ENCODE data around the gene REG4.

REG4 gene

DNA sequence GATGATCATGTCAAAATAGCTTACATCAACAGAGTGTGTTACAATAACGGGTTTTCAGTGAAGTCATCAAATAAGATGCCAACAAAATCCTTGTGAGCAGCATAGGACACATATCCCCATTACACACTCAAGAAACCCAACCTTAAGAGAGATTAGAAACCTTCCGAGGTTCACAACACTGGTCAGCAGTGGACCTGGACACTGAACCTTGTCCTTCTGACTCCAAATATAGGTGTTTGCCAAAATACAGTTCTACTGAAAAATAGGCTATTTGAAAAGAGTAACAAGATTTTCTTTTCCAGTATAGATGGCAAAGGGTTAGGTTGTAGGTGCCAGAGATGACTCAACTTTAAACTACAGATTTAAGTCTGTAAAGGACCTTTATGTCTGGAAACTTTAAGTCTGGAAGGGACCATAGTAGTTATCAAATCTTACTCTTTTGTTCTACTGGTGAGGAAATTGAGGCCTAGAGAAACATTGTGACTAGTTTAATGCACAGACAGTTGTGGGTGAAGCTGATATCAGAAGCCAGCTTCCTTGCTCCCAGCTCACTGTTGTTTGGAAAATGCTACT is 811 bp upstream of the REG4 start:
- no peak for TF ChIP-seq HDGF (IDR thresholded peaks at IDR 0.05; ENCODE audit: borderline replicate concordance)
- TF ChIP-seq NFRKB (IDR thresholded peaks at IDR 0.05): no peak
- no peak for TF ChIP-seq CTBP1 (IDR thresholded peaks at IDR 0.05; ENCODE audit: borderline replicate concordance)
- TF ChIP-seq FOXM1 (IDR thresholded peaks at IDR 0.05; ENCODE audit: borderline replicate concordance): no peak
- no peak for TF ChIP-seq FOXA1 (IDR thresholded peaks at IDR 0.05)
- TF ChIP-seq SUZ12 (IDR thresholded peaks at IDR 0.05): no peak
- no peak for TF ChIP-seq ZNF384 (IDR thresholded peaks at IDR 0.05)
- TF ChIP-seq, protein P1, sequence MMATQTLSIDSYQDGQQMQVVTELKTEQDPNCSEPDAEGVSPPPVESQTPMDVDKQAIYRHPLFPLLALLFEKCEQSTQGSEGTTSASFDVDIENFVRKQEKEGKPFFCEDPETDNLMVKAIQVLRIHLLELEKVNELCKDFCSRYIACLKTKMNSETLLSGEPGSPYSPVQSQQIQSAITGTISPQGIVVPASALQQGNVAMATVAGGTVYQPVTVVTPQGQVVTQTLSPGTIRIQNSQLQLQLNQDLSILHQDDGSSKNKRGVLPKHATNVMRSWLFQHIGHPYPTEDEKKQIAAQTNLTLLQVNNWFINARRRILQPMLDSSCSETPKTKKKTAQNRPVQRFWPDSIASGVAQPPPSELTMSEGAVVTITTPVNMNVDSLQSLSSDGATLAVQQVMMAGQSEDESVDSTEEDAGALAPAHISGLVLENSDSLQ (IDR thresholded peaks at IDR 0.05): no peak
- no peak for TF ChIP-seq FOXK2 (IDR thresholded peaks at IDR 0.05)
- TF ChIP-seq SP1 (IDR thresholded peaks at IDR 0.05): no peak
- TF ChIP-seq L3MBTL2 (conservative IDR thresholded peaks at IDR 0.05): no peak
- no peak for TF ChIP-seq LEF1 (IDR thresholded peaks at IDR 0.05; ENCODE audit: borderline replicate concordance)
- no peak for TF ChIP-seq ARNT (IDR thresholded peaks at IDR 0.05)
- no peak for TF ChIP-seq ELF4 (IDR thresholded peaks at IDR 0.05)
- TF ChIP-seq TARDBP (IDR thresholded peaks at IDR 0.05): no peak
- no peak for TF ChIP-seq BHLHE40 (IDR thresholded peaks at IDR 0.05; ENCODE audit: borderline replicate concordance)
- POLR2A ChIA-PET: no interaction called here
- CTCF ChIA-PET: no interaction called here
- no peak for DNase-seq (ENCODE audit: extremely low spot score)

DNA sequence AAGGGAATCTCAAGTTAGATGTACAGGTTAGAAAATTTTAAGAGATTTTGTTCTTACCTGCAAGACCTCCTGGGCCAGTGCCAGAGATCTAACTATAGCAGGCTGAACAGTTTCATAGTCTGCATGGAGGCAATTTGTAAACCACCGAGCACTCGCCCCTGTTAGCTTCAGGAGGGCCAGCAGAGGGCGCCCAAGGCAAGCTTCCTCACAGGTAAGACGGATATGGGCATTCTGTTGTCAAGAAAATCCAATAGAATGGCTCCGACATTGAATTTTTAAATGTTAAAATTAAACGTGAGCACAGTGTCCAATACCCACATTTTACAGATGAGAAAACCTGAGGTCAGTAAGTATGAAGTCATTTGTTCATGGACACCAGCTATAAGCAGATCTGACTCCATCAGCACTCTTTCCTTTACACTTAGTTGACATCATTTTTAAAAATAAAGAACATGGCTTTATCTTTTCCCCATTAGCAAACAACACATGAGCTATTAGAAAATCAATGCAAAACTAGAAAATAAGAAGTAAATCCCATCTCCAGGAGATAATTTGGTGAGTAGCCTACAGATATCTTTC is 2.2 kb downstream of the REG4 start:
- no peak for TF ChIP-seq SUZ12 (IDR thresholded peaks at IDR 0.05)
- TF ChIP-seq ELF4 (IDR thresholded peaks at IDR 0.05): no peak
- TF ChIP-seq, protein P1 (IDR thresholded peaks at IDR 0.05): no peak
- no peak for TF ChIP-seq SP1 (IDR thresholded peaks at IDR 0.05)
- no peak for TF ChIP-seq FOXA1 (IDR thresholded peaks at IDR 0.05)
- TF ChIP-seq NFRKB (IDR thresholded peaks at IDR 0.05): no peak
- TF ChIP-seq TARDBP (IDR thresholded peaks at IDR 0.05): no peak
- no peak for TF ChIP-seq ZNF384 (IDR thresholded peaks at IDR 0.05)
- TF ChIP-seq L3MBTL2 (conservative IDR thresholded peaks at IDR 0.05): no peak
- TF ChIP-seq CTBP1 (IDR thresholded peaks at IDR 0.05; ENCODE audit: borderline replicate concordance): no peak
- TF ChIP-seq LEF1 (IDR thresholded peaks at IDR 0.05; ENCODE audit: borderline replicate concordance): no peak
- ChIA-PET CTCF (interaction anchor here (0.7 to 1.7 kb wide), 15 partner anchors 9 to 94 kb away, joined by 3 to 7 read pairs (median 4); no protein-coding TSS in a partner anchor), POLR2A (no interaction called here)
- peak; percentile 86 for DNase-seq (ENCODE audit: extremely low spot score)

DNA sequence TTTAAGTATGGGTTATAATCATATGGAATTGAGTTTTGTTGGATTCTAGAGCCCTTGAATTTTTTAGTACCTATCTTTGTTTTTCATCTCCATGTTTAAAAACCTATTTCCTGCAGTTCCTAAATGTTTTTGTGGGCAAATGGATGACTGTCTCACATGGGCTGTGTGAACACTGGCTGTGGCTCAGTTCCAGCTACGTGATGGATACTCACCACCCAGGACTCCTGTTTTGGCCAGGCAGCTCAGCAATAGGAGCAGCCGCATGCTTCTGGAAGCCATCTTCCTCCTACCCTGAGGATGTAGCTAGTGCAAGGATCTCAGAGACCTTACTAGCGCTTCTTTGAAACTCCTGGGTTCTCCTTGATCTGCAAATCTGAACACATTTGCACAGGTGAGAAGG is 2.8 kb downstream of the REG4 start:
- ChIA-PET POLR2A (no interaction called here), CTCF (interaction anchor here (0.7 to 1.7 kb wide), 13 partner anchors 9 to 93 kb away, joined by 3 to 7 read pairs (median 4); no protein-coding TSS in a partner anchor)
- no peak for TF ChIP-seq ZNF384 (IDR thresholded peaks at IDR 0.05)
- DNase-seq (ENCODE audit: extremely low spot score): no peak

DNA sequence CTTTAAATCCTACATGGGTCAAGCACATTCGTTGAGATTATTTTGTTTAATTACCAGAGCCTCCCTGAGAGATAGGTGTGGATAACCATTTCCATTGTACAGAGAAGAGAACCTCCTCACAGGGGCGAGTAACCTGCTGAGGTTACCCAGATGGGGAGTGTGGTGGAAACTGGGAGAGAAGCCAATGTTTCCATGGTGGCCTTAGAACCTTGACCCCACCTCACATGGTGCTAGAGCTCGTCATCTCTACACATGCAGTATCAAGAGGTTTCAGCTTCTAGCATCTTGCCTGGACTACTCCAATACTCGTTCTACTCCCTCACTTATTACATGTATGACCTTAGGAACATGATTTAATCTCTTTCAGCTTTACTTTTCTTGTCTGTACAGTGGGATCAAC is 4.8 kb downstream of the REG4 start:
- CTCF ChIA-PET: no interaction called here
- TF ChIP-seq FOXA1 (IDR thresholded peaks at IDR 0.05): no peak
- TF ChIP-seq ELF4 (IDR thresholded peaks at IDR 0.05): no peak
- TF ChIP-seq L3MBTL2 (conservative IDR thresholded peaks at IDR 0.05): no peak
- TF ChIP-seq BHLHE40 (IDR thresholded peaks at IDR 0.05; ENCODE audit: borderline replicate concordance): no peak
- POLR2A ChIA-PET: no interaction called here
- DNase-seq (ENCODE audit: extremely low spot score): no peak

DNA sequence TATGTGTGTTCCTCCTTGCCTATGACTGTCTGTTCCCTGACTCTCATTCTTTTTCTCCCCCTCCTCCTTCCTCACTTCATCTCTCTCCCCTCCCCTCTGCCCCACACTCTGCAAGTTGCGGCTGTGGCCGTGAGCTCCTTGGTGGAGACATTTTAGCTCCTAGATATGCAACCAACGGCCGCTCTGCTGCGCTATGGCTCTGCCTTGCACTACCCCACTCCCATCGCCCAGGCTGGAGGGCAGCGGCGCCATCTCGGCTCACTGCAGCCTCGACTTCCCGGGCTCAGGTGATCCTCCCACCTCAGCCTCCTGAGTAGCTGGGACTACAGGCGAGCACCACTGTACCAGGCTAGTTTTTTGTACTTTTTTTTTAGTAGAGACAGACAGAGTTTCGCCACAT is 5.5 kb downstream of the REG4 start:
- DNase-seq (ENCODE audit: extremely low spot score): no peak
- ChIA-PET CTCF (no interaction called here), POLR2A (no interaction called here)
- no peak for TF ChIP-seq SUZ12 (IDR thresholded peaks at IDR 0.05)
- no peak for TF ChIP-seq ELF4 (IDR thresholded peaks at IDR 0.05)
- no peak for TF ChIP-seq ARNT (IDR thresholded peaks at IDR 0.05)
- TF ChIP-seq, protein P1 (IDR thresholded peaks at IDR 0.05): no peak
- no peak for TF ChIP-seq CTBP1 (IDR thresholded peaks at IDR 0.05; ENCODE audit: borderline replicate concordance)
- TF ChIP-seq FOXA1 (IDR thresholded peaks at IDR 0.05): no peak
- no peak for TF ChIP-seq LEF1 (IDR thresholded peaks at IDR 0.05; ENCODE audit: borderline replicate concordance)
- no peak for TF ChIP-seq SP1 (IDR thresholded peaks at IDR 0.05)
- no peak for TF ChIP-seq TARDBP (IDR thresholded peaks at IDR 0.05)
- TF ChIP-seq HDGF (IDR thresholded peaks at IDR 0.05; ENCODE audit: borderline replicate concordance): no peak
- TF ChIP-seq FOXK2 (IDR thresholded peaks at IDR 0.05): no peak
- TF ChIP-seq BHLHE40 (IDR thresholded peaks at IDR 0.05; ENCODE audit: borderline replicate concordance): no peak
- TF ChIP-seq ZNF384 (IDR thresholded peaks at IDR 0.05): no peak
- TF ChIP-seq L3MBTL2 (conservative IDR thresholded peaks at IDR 0.05): no peak

DNA sequence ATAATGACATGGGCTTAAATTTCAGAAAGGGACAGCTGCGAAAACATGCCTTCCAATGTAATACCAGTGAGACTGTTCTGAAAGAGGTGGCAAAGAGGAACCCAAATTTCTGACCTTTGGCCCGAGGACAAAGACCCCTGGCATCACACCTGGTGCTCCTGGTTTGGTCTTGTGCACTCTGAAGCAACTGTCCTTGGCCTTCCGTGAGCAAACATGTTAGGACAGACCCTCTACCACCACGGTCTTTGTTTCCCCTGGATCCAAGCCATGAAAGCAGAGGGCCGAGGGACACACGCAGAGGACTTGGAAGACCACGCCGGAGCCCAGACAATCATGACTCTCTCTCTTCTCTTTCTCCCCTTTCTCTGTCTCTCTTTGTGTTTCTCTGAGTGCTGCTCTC is 6.0 kb downstream of the REG4 start:
- TF ChIP-seq ZNF384 (IDR thresholded peaks at IDR 0.05): no peak
- TF ChIP-seq HDGF (IDR thresholded peaks at IDR 0.05; ENCODE audit: borderline replicate concordance): no peak
- no peak for TF ChIP-seq LEF1 (IDR thresholded peaks at IDR 0.05; ENCODE audit: borderline replicate concordance)
- DNase-seq (ENCODE audit: extremely low spot score): no peak
- CTCF ChIA-PET: no interaction called here
- POLR2A ChIA-PET: no interaction called here
